Measurements from ENCODE around the gene WNT5B.
"Not testable (repeated sequence)": the region's sequence is repeated elsewhere in the genome, so short reads cannot be mapped to it uniquely, and the experiment has no call there.

DNA sequence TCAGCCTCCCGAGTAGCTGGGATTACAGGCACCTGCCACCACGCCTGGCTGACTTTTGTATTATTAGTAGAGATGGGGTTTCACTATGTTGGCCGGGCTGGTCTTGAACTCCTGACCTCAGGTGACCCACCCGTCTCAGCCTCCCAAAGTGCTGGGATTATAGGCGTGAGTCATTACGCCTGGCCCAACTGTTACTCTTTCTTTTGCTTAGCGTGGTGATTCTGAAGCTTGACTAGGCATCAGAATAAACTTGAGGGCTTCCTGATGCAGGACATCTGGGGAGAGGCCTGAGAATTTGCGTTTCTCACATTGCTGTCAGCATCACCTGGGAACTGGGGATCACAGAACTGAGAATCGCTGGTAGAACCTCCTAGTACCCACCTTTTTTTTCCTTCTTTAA lies 26.3 kb upstream of the WNT5B start:
- not testable (repeated sequence) for TF ChIP-seq CTCF, POLR2A (IDR thresholded peaks at IDR 0.05)
